AG04450 (cell line): Measurements from ENCODE around the gene NAA10. TPM values are rescaled to one million over a fixed set of nuclear protein-coding genes. Genes with fewer than 3 reads are reported as not detected.

Experiments used
- CTCF ChIA-PET: fragments of 300-600, 350-600 bp; formaldehyde crosslinking; extraction: SDS; loops from one replicate; lab custom pipeline; 2022; ENCODE audit warnings: antibody characterized with exemption, inconsistent platforms; lab: Charles Lee
- POLR2A ChIA-PET: fragments of 350-600 bp; formaldehyde crosslinking; extraction: SDS; loops from one replicate; lab custom pipeline; 2021; ENCODE audit warnings: antibody characterized with exemption, inconsistent platforms; lab: Yijun Ruan, JAX
- DNase-seq: peaks from one replicate; pipeline ENCODE4 v3.0.0-alpha.2; 2011; ENCODE audit warnings: low read depth, low spot score
- H3K27ac ChIP-seq: one replicate; pipeline ENCODE4 v1.5.1; 2012; ENCODE audit warnings: low read depth, low read length, control low read depth
- H3K27me3 ChIP-seq: one replicate; pipeline ENCODE4 v1.6.0; 2012; ENCODE audit warnings: low read length; ENCODE audit not compliant: control insufficient read depth, insufficient read depth
- H3K4me3 ChIP-seq: 2 replicates; pipeline ENCODE4 v1.5.1; 2011; ENCODE audit warnings: mild to moderate bottlenecking, low read depth, low read length, control low read depth
- H3K9me3 ChIP-seq: 2 replicates; pipeline ENCODE4 v1.5.1; 2012; ENCODE audit warnings: low read length; ENCODE audit not compliant: control insufficient read depth, insufficient read depth
- CTCF ChIP-seq: IDR thresholded peaks from 2 replicates; pipeline ENCODE4 v1.5.1; 2011; ENCODE audit warnings: low read depth, low read length, control low read depth, inconsistent platforms
- polyA plus RNA-seq: library from polyadenylated mRNA; depleted of rRNA; stranded (reverse); fragments of >200 nt; gene quantifications from 2 replicates; pipeline ENCODE4 v1.2.3, GENCODE V29; 2011

NAA10 gene
- polyA plus RNA-seq, 1 experiment: 42.9 TPM

GRCh38 chrX:153900831-153901752 is 33.7 kb downstream of the NAA10 start:
- H3K27me3 ChIP-seq: peaks cover 2% of the 10 kb centered on the region
- POLR2A ChIA-PET: interaction anchor here (0.7 kb wide), 2 partner anchors 55 to 191 kb away, joined by 3 read pairs; no protein-coding TSS in a partner anchor
- no peaks in the 10 kb centered on the region for H3K9me3 ChIP-seq
- H3K27ac ChIP-seq: peak overlapping the region; percentile 11
- CTCF ChIA-PET: no interaction called here
- peak; percentile 60 for DNase-seq
- TF ChIP-seq CTCF: no peak
- H3K4me3 ChIP-seq: no peak overlapping the region

- Histone ChIP-seq H3K9me3 (no peaks in the 10 kb centered on the region), H3K27me3 (peaks cover 2% of the 10 kb centered on the region), H3K27ac (no peak overlapping the region), H3K4me3 (no peak overlapping the region)
- DNase-seq: no peak
- ChIA-PET POLR2A (interaction anchor here (0.6 kb wide), 1 partner anchor 95 kb away, joined by 3 read pairs; no protein-coding TSS in a partner anchor), CTCF (no interaction called here)
- no peak for TF ChIP-seq CTCF
Measured at GRCh38 chrX:153897899-153898298, 36.9 kb downstream of the NAA10 start.

- Histone ChIP-seq H3K4me3 (no peak overlapping the region), H3K9me3 (no peaks in the 10 kb centered on the region; the same call in 1 of the 2 replicates), H3K27ac (no peak overlapping the region), H3K27me3 (peaks cover 27% of the 10 kb centered on the region)
- DNase-seq: no peak
- ChIA-PET POLR2A (no interaction called here), CTCF (no interaction called here)
- no peak for TF ChIP-seq CTCF
Measured at GRCh38 chrX:153889123-153889522, 45.7 kb downstream of the NAA10 start.

- H3K9me3 ChIP-seq: no peaks in the 10 kb centered on the region; the same call in 1 of the 2 replicates
- ChIA-PET POLR2A (no interaction called here), CTCF (no interaction called here)
- H3K4me3 ChIP-seq: no peak overlapping the region
- TF ChIP-seq CTCF: no peak
- no peak for DNase-seq
- peaks cover 34% of the 10 kb centered on the region for H3K27me3 ChIP-seq
- H3K27ac ChIP-seq: no peak overlapping the region
Measured at GRCh38 chrX:153888344-153888743, 46.5 kb downstream of the NAA10 start.

- Histone ChIP-seq H3K27me3 (peaks cover 37% of the 10 kb centered on the region), H3K9me3 (no peaks in the 10 kb centered on the region; the same call in 1 of the 2 replicates), H3K27ac (no peak overlapping the region), H3K4me3 (no peak overlapping the region)
- DNase-seq: no peak
- ChIA-PET POLR2A (no interaction called here), CTCF (no interaction called here)
- no peak for TF ChIP-seq CTCF
Measured at GRCh38 chrX:153887385-153887784, 47.5 kb downstream of the NAA10 start.
